RWPE1 (cell line): Measurements from ENCODE around the gene PTPN23.
"Not testable (repeated sequence)": the region's sequence is repeated elsewhere in the genome, so short reads cannot be mapped to it uniquely, and the experiment has no call there.

ENCODE experiments used
- CTCF ChIA-PET: fragments of 350-600 bp; sonication (Branson Sonifier 250); formaldehyde crosslinking; extraction: SDS; loops from one replicate; lab custom pipeline; 2021; lab: Yijun Ruan, JAX
- POLR2A ChIA-PET: fragments of 400-600 bp; formaldehyde crosslinking; extraction: SDS; loops from one replicate; lab custom pipeline; 2020; ENCODE audit warnings: antibody characterized with exemption; ENCODE audit not compliant: low non-redundant PET; lab: Yijun Ruan, JAX
- DNase-seq: peaks from one replicate; pipeline ENCODE4 v3.0.0; 2012; ENCODE audit warnings: low spot score
- H3K27ac ChIP-seq: fragments of 450-650 bp; 2 replicates; pipeline ENCODE4 v1.5.1; 2017
- TF ChIP-seq, protein P1 (sequence below): fragments of 450-650 bp; conservative IDR thresholded peaks from 2 replicates; pipeline ENCODE4 v1.5.1; 2017; ENCODE audit warnings: low read depth, mild to moderate bottlenecking

Gene PTPN23

DNA sequence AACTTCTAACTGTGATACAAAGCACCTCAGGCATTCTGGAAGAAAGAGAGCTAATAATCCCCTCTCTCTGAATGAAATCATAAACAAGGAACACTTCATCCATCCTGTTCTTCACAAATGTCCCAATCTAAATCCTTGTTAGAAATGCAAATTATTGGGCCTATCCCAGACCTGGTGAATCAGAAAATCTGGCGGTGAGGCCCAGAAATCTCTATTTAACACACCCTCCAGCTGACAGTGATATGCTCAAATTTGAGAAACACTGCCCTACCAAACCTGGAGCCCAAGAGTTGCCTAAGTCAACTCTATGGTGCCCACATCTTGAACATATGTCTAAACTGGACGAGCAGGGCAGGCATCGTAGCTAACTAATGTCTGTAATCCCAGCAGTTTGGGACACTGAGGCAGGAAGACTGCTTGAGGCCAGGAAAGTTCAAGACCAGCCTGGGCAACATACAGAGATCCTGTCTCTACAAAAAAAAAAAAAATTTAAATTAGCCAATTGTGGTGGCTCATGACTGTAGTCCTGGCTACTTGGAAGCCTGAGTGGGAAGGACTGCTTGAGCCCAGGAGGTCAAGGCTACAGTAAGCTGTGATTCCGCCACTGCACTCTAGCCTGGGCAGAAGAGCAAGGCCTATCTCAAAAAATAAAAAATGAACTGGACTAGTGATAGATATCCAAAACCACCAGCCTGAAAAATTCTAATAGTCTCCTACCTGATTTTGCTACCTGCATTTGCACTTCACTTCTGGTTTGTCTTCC is 71.8 kb downstream of the PTPN23 start:
- no peak overlapping the region for H3K27ac ChIP-seq
- ChIA-PET CTCF (interaction anchor here (0.6 kb wide), 1 partner anchor 784 kb away, joined by 3 read pairs; no protein-coding TSS in a partner anchor), POLR2A (no interaction called here)
- DNase-seq: no peak
- TF ChIP-seq, protein P1, sequence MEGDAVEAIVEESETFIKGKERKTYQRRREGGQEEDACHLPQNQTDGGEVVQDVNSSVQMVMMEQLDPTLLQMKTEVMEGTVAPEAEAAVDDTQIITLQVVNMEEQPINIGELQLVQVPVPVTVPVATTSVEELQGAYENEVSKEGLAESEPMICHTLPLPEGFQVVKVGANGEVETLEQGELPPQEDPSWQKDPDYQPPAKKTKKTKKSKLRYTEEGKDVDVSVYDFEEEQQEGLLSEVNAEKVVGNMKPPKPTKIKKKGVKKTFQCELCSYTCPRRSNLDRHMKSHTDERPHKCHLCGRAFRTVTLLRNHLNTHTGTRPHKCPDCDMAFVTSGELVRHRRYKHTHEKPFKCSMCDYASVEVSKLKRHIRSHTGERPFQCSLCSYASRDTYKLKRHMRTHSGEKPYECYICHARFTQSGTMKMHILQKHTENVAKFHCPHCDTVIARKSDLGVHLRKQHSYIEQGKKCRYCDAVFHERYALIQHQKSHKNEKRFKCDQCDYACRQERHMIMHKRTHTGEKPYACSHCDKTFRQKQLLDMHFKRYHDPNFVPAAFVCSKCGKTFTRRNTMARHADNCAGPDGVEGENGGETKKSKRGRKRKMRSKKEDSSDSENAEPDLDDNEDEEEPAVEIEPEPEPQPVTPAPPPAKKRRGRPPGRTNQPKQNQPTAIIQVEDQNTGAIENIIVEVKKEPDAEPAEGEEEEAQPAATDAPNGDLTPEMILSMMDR: no peak

DNA sequence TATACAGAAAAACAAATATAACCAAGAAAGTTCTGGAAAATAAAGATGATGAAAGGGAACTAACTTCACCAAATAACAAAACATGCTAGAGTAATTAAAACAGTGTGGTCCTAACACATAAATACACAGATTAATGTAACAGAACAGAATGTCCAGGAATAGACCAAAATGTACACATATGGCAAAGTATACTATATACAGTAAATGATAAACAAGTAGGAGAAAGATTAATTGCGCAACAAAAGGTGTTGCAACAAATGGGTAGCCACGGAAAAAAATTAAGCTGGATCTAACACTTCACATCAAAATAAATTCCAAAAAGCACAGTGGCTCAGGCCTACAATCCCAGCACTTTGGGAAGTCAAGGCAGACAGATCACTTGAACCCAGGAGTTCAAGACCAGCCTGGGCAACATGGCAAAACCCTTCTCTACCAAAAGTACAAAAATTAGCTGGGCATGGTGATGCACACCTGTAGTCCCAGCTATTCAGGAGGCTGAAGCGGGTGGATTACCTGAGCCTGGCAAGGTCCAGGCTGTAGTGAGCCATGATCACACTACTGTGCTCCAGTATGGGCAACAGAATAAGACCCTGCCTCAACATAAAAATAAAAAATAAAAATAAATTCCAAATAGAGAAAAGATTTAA is 75.1 kb downstream of the PTPN23 start:
- POLR2A ChIA-PET: no interaction called here
- TF ChIP-seq, protein P1: no peak
- CTCF ChIA-PET: interaction anchor here (0.6 kb wide), 1 partner anchor 15 kb away, joined by 4 read pairs; no protein-coding TSS in a partner anchor
- no peak for DNase-seq
- H3K27ac ChIP-seq: peak overlapping the region; percentile 59

GRCh38 chr3:47456984-47457383 is 76.2 kb downstream of the PTPN23 start:
- TF ChIP-seq, protein P1: no peak
- DNase-seq: no peak
- ChIA-PET POLR2A (no interaction called here), CTCF (interaction anchor here (0.5 kb wide), 1 partner anchor 15 kb away, joined by 3 read pairs; no protein-coding TSS in a partner anchor)
- H3K27ac ChIP-seq: peak overlapping the region; percentile 59; the same call in 1 of the 2 replicates

GRCh38 chr3:47459534-47460085 is 78.8 kb downstream of the PTPN23 start:
- CTCF ChIA-PET, DNase-seq, POLR2A ChIA-PET, H3K27ac ChIP-seq: not testable (repeated sequence)
